Measurements from ENCODE around the gene CTXN1.

Gene CTXN1

DNA sequence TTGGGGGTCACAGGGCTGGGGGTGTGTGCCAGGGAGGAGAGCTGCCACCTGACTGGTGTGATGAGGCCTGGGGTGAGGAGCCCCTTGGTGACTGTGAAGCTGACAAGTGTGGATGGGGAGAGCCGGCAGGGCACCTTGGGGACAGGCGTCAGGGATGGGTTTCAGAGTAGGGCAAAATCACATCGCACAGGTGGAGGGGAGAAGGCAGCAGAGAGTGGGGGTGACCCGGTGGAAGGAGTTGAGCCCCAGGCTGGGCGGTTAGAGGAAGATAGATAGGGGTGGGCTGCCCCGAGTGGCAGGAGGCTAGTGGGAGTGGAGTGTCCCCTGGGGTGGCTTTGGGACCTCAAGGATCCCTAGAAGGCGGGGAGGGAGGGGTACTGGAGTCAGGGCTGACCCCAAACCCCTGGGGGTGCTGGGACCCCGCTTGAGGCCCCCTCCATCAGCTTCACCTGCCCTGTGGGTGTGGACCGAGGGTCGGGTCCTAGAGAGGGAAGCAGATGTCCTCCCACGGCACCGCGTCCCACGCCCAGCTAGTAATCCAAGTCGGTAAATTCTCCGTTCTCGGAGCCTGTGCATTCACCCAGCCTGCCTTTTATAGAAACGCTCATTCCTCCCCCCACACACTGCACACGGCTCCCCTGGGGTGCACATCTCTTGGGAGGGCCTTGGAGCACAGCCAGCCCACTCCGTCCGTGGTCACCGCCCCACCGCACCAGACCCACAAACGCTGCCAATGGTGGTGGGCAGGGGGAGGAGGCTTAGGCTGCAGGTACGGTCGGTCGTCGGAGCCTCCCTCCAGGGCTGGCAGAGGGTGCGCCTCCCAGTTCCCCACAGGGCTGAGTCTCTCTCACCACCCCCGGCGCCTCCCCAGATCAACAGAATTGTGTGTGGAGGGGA, 2.4 kb downstream of the CTXN1 start:
- Histone ChIP-seq H3K4me3 (ENCODE audit: low read depth, low read length) (no peak overlapping the region), H3K4me1 (peaks cover 27% of the 10 kb centered on the region), H3K27me3 (peaks cover 3% of the 10 kb centered on the region), H3K36me3 (no peaks in the 10 kb centered on the region; the same call in 1 of the 2 replicates), H3K9me3 (no peaks in the 10 kb centered on the region)
- TF ChIP-seq CTCF (IDR thresholded peaks at IDR 0.05; ENCODE audit: low read depth, low read length), result no peak
- no peak for DNase-seq

- no peak for TF ChIP-seq CTCF (IDR thresholded peaks at IDR 0.05; ENCODE audit: low read depth, low read length)
- peaks cover 10% of the 10 kb centered on the region for H3K27me3 ChIP-seq
- H3K4me1 ChIP-seq, result peaks cover 20% of the 10 kb centered on the region
- H3K36me3 ChIP-seq, result no peaks in the 10 kb centered on the region; the same call in 1 of the 2 replicates
- H3K4me3 ChIP-seq (ENCODE audit: low read depth, low read length), result no peak overlapping the region
- H3K9me3 ChIP-seq, result no peaks in the 10 kb centered on the region
- no peak for DNase-seq
Observed at GRCh38 chr19:7922836-7923195, 3.1 kb downstream of the CTXN1 start.

DNA sequence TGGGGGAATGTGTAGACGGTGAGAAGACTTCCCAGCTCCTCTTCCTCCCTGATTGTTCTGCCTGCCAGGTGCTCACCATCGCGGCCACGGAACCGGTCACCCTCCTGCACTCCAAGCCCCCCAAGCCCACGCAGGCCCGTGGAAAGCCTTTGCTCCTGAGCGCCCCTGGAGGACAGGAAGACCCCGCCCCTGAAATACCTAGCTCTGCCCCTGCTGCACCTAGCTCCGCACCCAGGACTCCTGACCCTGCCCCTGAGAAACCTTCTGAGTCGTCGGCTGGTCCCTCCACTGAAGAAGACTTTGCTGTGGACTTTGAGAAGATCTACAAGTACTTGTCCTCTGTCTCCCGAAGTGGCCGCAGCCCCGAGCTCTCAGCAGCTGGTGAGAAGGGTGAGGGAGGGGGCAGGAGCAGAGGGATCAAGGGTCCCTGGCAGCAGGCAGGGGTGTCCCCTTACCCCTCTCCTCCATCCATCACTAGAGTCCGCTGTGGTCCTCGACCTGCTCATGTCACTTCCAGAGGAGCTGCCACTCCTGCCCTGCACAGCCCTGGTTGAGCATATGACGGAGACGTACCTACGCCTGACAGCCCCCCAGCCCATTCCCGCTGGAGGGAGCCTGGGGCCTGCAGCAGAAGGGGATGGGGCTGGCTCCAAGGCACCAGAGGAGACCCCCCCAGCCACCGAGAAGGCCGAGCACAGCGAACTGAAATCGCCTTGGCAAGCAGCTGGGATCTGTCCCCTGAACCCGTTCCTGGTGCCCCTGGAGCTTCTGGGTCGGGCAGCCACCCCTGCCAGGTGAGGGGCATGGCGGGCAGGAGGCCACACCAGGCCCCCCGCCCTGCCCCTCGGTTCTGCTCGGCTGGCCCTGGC, 3.7 kb downstream of the CTXN1 start:
- H3K4me3 ChIP-seq (ENCODE audit: low read depth, low read length), result no peak overlapping the region
- no peak for TF ChIP-seq CTCF (IDR thresholded peaks at IDR 0.05; ENCODE audit: low read depth, low read length)
- peaks cover 17% of the 10 kb centered on the region for H3K27me3 ChIP-seq
- peaks cover 14% of the 10 kb centered on the region for H3K4me1 ChIP-seq
- no peak for DNase-seq
- H3K9me3 ChIP-seq, result no peaks in the 10 kb centered on the region
- H3K36me3 ChIP-seq, result no peaks in the 10 kb centered on the region; the same call in 1 of the 2 replicates

DNA sequence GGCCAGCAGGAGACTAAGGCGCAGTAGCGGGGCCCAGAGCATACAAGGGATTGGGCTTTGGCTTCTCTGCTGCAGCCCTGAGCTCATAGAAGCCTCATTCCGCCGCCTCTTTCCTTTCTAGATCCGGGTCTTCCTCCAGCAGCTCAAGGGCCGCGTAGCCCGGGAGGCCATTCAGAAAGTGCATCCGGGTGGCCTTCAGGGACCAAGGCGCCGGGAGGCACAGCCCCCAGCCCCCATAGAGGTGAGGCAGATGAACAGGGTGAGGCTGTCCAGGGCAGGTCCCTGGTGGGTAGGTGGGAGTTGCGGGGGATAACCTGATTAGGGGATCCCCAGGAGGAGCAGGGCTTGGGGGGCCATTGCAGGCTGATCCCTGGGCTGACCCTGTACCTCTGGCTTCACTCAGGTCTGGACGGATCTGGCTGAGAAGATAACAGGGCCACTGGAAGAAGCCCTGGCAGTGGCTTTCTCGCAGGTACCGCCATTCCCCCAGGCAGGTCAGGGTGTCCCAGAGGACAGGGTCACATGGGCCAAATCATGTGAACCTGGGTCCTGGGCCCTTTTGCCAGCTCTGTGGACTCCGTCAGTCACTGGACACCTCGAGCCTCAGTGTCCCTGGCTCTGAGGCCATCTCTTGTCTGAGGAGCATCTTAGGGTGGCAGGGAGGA, 4.5 kb downstream of the CTXN1 start:
- H3K4me1 ChIP-seq, result peaks cover 6% of the 10 kb centered on the region
- no peak for TF ChIP-seq CTCF (IDR thresholded peaks at IDR 0.05; ENCODE audit: low read depth, low read length)
- no peaks in the 10 kb centered on the region for H3K9me3 ChIP-seq
- H3K4me3 ChIP-seq (ENCODE audit: low read depth, low read length), result peak overlapping the region; percentile 24
- no peak for DNase-seq
- H3K27me3 ChIP-seq, result peaks cover 24% of the 10 kb centered on the region
- no peaks in the 10 kb centered on the region; the same call in 1 of the 2 replicates for H3K36me3 ChIP-seq

- no peaks in the 10 kb centered on the region for H3K9me3 ChIP-seq
- H3K36me3 ChIP-seq, result no peaks in the 10 kb centered on the region; the same call in 1 of the 2 replicates
- no peak for TF ChIP-seq CTCF (IDR thresholded peaks at IDR 0.05; ENCODE audit: low read depth, low read length)
- peak; percentile 100 for DNase-seq
- peak overlapping the region; percentile 65 for H3K4me3 ChIP-seq (ENCODE audit: low read depth, low read length)
- 0 out of 2 replicates have a peak, but pooled peaks cover 3% of the 10 kb centered on the region for H3K4me1 ChIP-seq
- H3K27me3 ChIP-seq, result peaks cover 31% of the 10 kb centered on the region
Observed at GRCh38 chr19:7920519-7921301, 5.2 kb downstream of the CTXN1 start.
